H1 (cell line): Measurements from ENCODE around the gene RPL41. TPM values are rescaled to one million over a fixed set of nuclear protein-coding genes. Genes with fewer than 3 reads are reported as not detected.

Experiments
- CTCF ChIA-PET: fragments of 300-600 bp; sonication (Branson Sonifier 250); formaldehyde crosslinking; loops from one replicate; lab custom pipeline; 2021; ENCODE audit not compliant: partially characterized antibody; lab: Charles Lee
- POLR2A ChIA-PET: fragments of 300-600 bp; sonication (Branson Sonifier 250); formaldehyde crosslinking; loops from one replicate; lab custom pipeline; 2021; ENCODE audit warnings: inconsistent platforms; ENCODE audit not compliant: partially characterized antibody; lab: Charles Lee
- DNase-seq, 2 experiments: peaks; one replicate each; pipeline versions ENCODE4 v3.0.0 to v3.0.0-alpha.2; 2010 to 2022; ENCODE audit warnings: low spot score in 2 of 2, low read depth in 1 of 2, mixed read lengths in 1 of 2
- FAIRE-seq: peaks from 2 replicates; lab custom pipeline; 2011; peaks lifted over from hg19 to GRCh38; lab: Jason Lieb, UNC
- H2AFZ ChIP-seq: 2 replicates; pipeline ENCODE4 v1.8.1; 2012; ENCODE audit warnings: low read length, inconsistent platforms
- H2AK5ac ChIP-seq: 2 replicates; pipeline ENCODE4 v1.6.1; 2013; ENCODE audit warnings: low read depth, low read length
- H2BK120ac ChIP-seq: replicated peaks from 2 replicates; pipeline ENCODE3; 2013; ENCODE audit warnings: low read depth, low read length, inconsistent platforms
- H2BK12ac ChIP-seq: 2 replicates; pipeline ENCODE4 v1.6.1; 2013; ENCODE audit warnings: low read depth, low read length
- H2BK15ac ChIP-seq: 2 replicates; pipeline ENCODE4 v1.6.1; 2013; ENCODE audit warnings: low read length
- H2BK20ac ChIP-seq: 2 replicates; pipeline ENCODE4 v1.6.1; 2013; ENCODE audit warnings: low read length
- H2BK5ac ChIP-seq: 2 replicates; pipeline ENCODE4 v1.6.1; 2013; ENCODE audit warnings: low read depth, low read length
- H3K14ac ChIP-seq: 2 replicates; pipeline ENCODE4 v1.6.1; 2013; ENCODE audit warnings: inconsistent platforms; ENCODE audit not compliant: insufficient read length
- H3K18ac ChIP-seq: 2 replicates; pipeline ENCODE4 v1.6.1; 2013; ENCODE audit warnings: low read length; ENCODE audit errors: extremely low read depth
- H3K23ac ChIP-seq: 2 replicates; pipeline ENCODE4 v1.6.1; 2013; ENCODE audit warnings: inconsistent platforms; ENCODE audit not compliant: insufficient read length
- H3K23me2 ChIP-seq: 2 replicates; pipeline ENCODE4 v1.6.1; 2013; ENCODE audit warnings: low read depth, low read length
- H3K27ac ChIP-seq: 2 replicates; pipeline ENCODE4 v1.6.1; 2011; ENCODE audit warnings: low read depth, low read length, inconsistent platforms
- H3K27me3 ChIP-seq, 4 experiments: replicated peaks in 1 of 4; 1 replicate in 1 of 4; 2 replicates in 3 of 4; pipeline versions ENCODE4 v1.6.1 to v1.8.1; 2011 to 2013; ENCODE audit warnings: low read length in 3 of 4, mild to moderate bottlenecking in 3 of 4, inconsistent platforms in 2 of 4, mixed read lengths in 2 of 4, moderate library complexity in 1 of 4; ENCODE audit not compliant: control insufficient read depth in 3 of 4, insufficient read depth in 3 of 4; ENCODE audit errors: extremely low read depth in 1 of 4
- H3K36me3 ChIP-seq, 4 experiments: 2 replicates each; pipeline versions ENCODE4 v1.6.1 to v1.8.1; 2011 to 2013; ENCODE audit warnings: mild to moderate bottlenecking in 4 of 4, low read length in 3 of 4, moderate library complexity in 2 of 4, control low read depth in 1 of 4, inconsistent platforms in 1 of 4; ENCODE audit not compliant: insufficient read depth in 4 of 4, control insufficient read depth in 2 of 4
- H3K4ac ChIP-seq: replicated peaks from 2 replicates; pipeline ENCODE3; 2013; ENCODE audit warnings: low read length, low read depth, mixed read lengths, inconsistent platforms; ENCODE audit not compliant: insufficient read length
- H3K4me1 ChIP-seq, 4 experiments: replicated peaks in 1 of 4; 1 replicate in 1 of 4; 2 replicates in 3 of 4; pipeline versions ENCODE4 v1.6.1 to v1.8.1; 2011 to 2013; ENCODE audit warnings: low read length in 3 of 4, inconsistent platforms in 2 of 4, mixed read lengths in 1 of 4; ENCODE audit not compliant: insufficient read depth in 4 of 4, control insufficient read depth in 3 of 4
- H3K4me2 ChIP-seq, 2 experiments: 2 replicates each; pipeline versions ENCODE4 v1.6.1 to v1.8.1; 2011 to 2013; ENCODE audit warnings: low read depth in 2 of 2, low read length in 2 of 2, control low read depth in 1 of 2, inconsistent platforms in 1 of 2, mild to moderate bottlenecking in 1 of 2; ENCODE audit not compliant: insufficient read depth in 1 of 2
- H3K4me3 ChIP-seq, 4 experiments: fragments of 200-600, 300-600 bp in 1 of 4; sonication (generic), shearing (Covaris generic), sonication (Bioruptor Twin) in 1 of 4; 2 replicates each; pipeline versions ENCODE4 v1.5.1 to v1.8.1; 2011 to 2016; ENCODE audit warnings: low read length in 4 of 4, low read depth in 3 of 4, control low read depth in 2 of 4, inconsistent platforms in 2 of 4, mild to moderate bottlenecking in 2 of 4, mixed read lengths in 1 of 4, moderate library complexity in 1 of 4; ENCODE audit not compliant: insufficient read depth in 2 of 4; ENCODE audit errors: extremely low read depth in 1 of 4
- H3K56ac ChIP-seq: replicated peaks from 2 replicates; pipeline ENCODE3; 2013; ENCODE audit warnings: low read depth, mild to moderate bottlenecking, mixed read lengths, low read length, inconsistent platforms; ENCODE audit not compliant: insufficient read length
- H3K79me1 ChIP-seq: 2 replicates; pipeline ENCODE4 v1.6.1; 2013; ENCODE audit warnings: low read depth, low read length, control low read depth
- H3K79me2 ChIP-seq, 2 experiments: 2 replicates each; pipeline versions ENCODE4 v1.6.1 to v1.8.1; 2012 to 2013; ENCODE audit warnings: low read length in 2 of 2, mild to moderate bottlenecking in 2 of 2, inconsistent platforms in 1 of 2; ENCODE audit not compliant: insufficient read depth in 2 of 2, control insufficient read depth in 1 of 2
- H3K9ac ChIP-seq, 4 experiments: replicated peaks in 1 of 4; 1 replicate in 1 of 4; 2 replicates in 3 of 4; pipeline versions ENCODE4 v1.6.1 to v1.8.1; 2011 to 2013; ENCODE audit warnings: low read depth in 3 of 4, low read length in 3 of 4, control low read depth in 2 of 4, mild to moderate bottlenecking in 2 of 4, moderate library complexity in 2 of 4, inconsistent platforms in 1 of 4; ENCODE audit errors: extremely low read depth in 1 of 4
- H3K9me3 ChIP-seq, 2 experiments: 2 replicates each; pipeline versions ENCODE4 v1.6.1 to v1.8.1; 2012 to 2013; ENCODE audit warnings: mild to moderate bottlenecking in 2 of 2, moderate library complexity in 2 of 2, control low read depth in 1 of 2, inconsistent platforms in 1 of 2, low read depth in 1 of 2, low read length in 1 of 2, mixed read lengths in 1 of 2; ENCODE audit not compliant: insufficient read depth in 2 of 2
- H4K20me1 ChIP-seq, 2 experiments: replicated peaks in 1 of 2; 2 replicates each; pipeline versions ENCODE3 to v1.8.1; 2011 to 2013; ENCODE audit warnings: inconsistent platforms in 2 of 2, low read length in 2 of 2, mild to moderate bottlenecking in 1 of 2; ENCODE audit not compliant: insufficient read depth in 2 of 2, control insufficient read depth in 1 of 2
- H4K5ac ChIP-seq: 2 replicates; pipeline ENCODE4 v1.6.1; 2013; ENCODE audit warnings: low read length, low read depth, mixed read lengths, inconsistent platforms; ENCODE audit not compliant: insufficient read length
- H4K8ac ChIP-seq: 2 replicates; pipeline ENCODE4 v1.8.0; 2013; ENCODE audit warnings: mild to moderate bottlenecking, moderate library complexity, low read length, inconsistent platforms; ENCODE audit not compliant: insufficient read depth; ENCODE audit errors: extremely low read depth
- H4K91ac ChIP-seq: replicated peaks from 2 replicates; pipeline ENCODE3; 2013; ENCODE audit warnings: low read length, mixed read lengths, inconsistent platforms; ENCODE audit not compliant: insufficient read length
- ASH2L ChIP-seq: fragments of 200-600, 300-600 bp; sonication (generic); IDR thresholded peaks from one replicate; pipeline ENCODE4 v1.7.1; 2017; ENCODE audit warnings: low read length
- CBX5 ChIP-seq: fragments of 300-800, 300-1000 bp; sonication (generic); IDR thresholded peaks from 2 replicates; pipeline ENCODE4 v1.7.1; 2016; ENCODE audit warnings: antibody characterized with exemption, low read length, low read depth
- EP300 ChIP-seq, 2 experiments: IDR thresholded peaks; 1 replicate in 1 of 2; 2 replicates in 1 of 2; pipeline ENCODE4 v1.6.1; 2011 to 2012; ENCODE audit warnings: low read depth in 2 of 2, low read length in 2 of 2, mild to moderate bottlenecking in 2 of 2, borderline replicate concordance in 1 of 2, inconsistent platforms in 1 of 2, moderate library complexity in 1 of 2
- JUN ChIP-seq: IDR thresholded peaks from 2 replicates; pipeline ENCODE4 v1.6.1; 2011; ENCODE audit warnings: low read depth, mild to moderate bottlenecking, improper control_type of control experiment, low read length
- KDM1A ChIP-seq: fragments of 200-600, 300-600 bp; sonication (generic); IDR thresholded peaks from 2 replicates; pipeline ENCODE4 v1.7.1; 2016; ENCODE audit warnings: mild to moderate bottlenecking, low read length, borderline replicate concordance
- PHF8 ChIP-seq: fragments of 200-600 bp; sonication (generic); conservative IDR thresholded peaks from 2 replicates; pipeline ENCODE4 v1.7.1; 2012; ENCODE audit warnings: low read depth, mild to moderate bottlenecking, inconsistent platforms, low read length, moderate library complexity
- POU5F1 ChIP-seq: IDR thresholded peaks from 2 replicates; pipeline ENCODE4 v1.6.1; 2011; ENCODE audit warnings: low read depth, mild to moderate bottlenecking, low read length, moderate library complexity
- RFX5 ChIP-seq: IDR thresholded peaks from 2 replicates; pipeline ENCODE4 v1.6.1; 2011; ENCODE audit warnings: low read depth, low read length, improper control_type of control experiment, borderline replicate concordance
- RXRA ChIP-seq: IDR thresholded peaks from 2 replicates; pipeline ENCODE4 v1.6.1; 2011; ENCODE audit warnings: low read depth, mild to moderate bottlenecking, low read length, moderate library complexity; ENCODE audit not compliant: insufficient read depth
- WGBS, 2 experiments: shearing (Covaris generic) in 1 of 2; methylation state at CpG; one replicate each; pipeline versions ENCODE4 v1.1.6 to v1.1.7; 2013 to 2015; ENCODE audit warnings: low lambda C conversion rate in 2 of 2, mixed read lengths in 2 of 2, inconsistent platforms in 1 of 2, low coverage in 1 of 2, missing lambda C conversion rate in 1 of 2; ENCODE audit not compliant: insufficient replicate concordance in 2 of 2, insufficient coverage in 1 of 2, insufficient read length in 1 of 2; ENCODE audit errors: extremely low coverage in 1 of 2, missing lambda C conversion rate in 1 of 2; 5-methylcytosine and 5-hydroxymethylcytosine counted together
- polyA plus RNA-seq, 7 experiments: library from polyadenylated mRNA; depleted of rRNA in 3 of 7; stranded (reverse) in 5 of 7; unstranded in 2 of 7; fragments of >200 nt in 5 of 7; fragments of 200-250 nt in 2 of 7; gene quantifications; 1 replicate in 5 of 7; 2 replicates in 1 of 7; 4 replicates in 1 of 7; pipeline versions ENCODE4 v1.2.1 to v1.2.3, GENCODE V29; 2011 to 2013; ENCODE audit warnings: missing spikeins in 2 of 7, mixed read lengths in 2 of 7
- total RNA-seq: library from RNA; stranded (reverse); fragmentation: NEBNext Ultra II Directional; extraction: Animal tissue kit (Norgen Biotek cat#: 25700); gene quantifications from 2 replicates; pipeline ENCODE4 v1.2.1, GENCODE V29; 2021
- TF ChIP-seq, protein P1 (sequence below): IDR thresholded peaks from 2 replicates; pipeline ENCODE4 v1.6.1; 2012; ENCODE audit warnings: inconsistent platforms
- TF ChIP-seq, protein P2 (sequence below): IDR thresholded peaks from 2 replicates; pipeline ENCODE4 v1.6.1; 2012; ENCODE audit warnings: inconsistent platforms

The RPL41 gene
- total and polyA plus RNA-seq, 2 of the 8 experiments (the other 6 are each of a cell fraction or from before 2014, with no cell fraction given) = 4,440 to 16,488 TPM

DNA sequence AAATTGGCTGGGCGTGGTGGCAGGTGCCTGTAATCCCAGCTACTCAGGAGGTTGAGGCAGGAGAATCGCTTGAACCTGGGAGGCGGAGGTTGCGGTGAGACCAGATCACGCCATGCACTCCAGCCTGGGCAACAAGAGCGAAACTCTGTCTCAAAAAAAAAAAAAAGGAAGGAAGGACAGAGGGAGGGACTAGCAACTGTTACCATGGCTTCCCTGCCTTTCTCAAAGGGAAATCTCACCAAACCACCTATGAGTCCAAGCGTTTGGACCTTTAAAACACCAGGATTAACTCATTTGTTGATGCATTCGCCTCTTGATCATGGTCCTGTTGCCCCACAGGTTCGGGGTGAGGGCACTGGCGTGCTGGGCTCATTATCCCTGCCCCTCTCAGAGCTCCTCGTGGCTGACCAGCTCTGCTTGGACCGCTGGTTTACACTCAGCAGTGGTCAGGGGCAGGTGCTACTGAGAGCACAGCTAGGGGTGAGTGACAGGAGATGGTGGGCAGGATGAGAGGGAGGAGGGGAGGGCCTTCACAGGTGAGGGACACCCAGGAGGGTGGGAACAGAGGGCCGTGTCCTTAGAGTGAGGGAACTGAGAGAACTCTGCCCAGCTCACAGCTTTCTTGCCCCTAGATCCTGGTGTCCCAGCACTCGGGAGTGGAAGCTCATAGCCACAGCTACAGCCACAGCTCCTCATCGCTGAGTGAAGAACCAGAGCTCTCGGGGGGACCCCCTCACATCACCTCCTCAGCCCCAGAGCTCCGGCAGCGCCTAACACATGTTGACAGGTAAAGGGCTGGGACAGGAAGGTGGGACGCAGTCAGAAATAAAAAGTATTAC is 25.7 kb downstream of the RPL41 start:
- Histone ChIP-seq H2BK15ac (no peak overlapping the region), H3K4me1 (no peaks in the 10 kb centered on the region), H3K23me2 (no peaks in the 10 kb centered on the region), H3K9ac (no peak overlapping the region), H3K4me3 (no peak overlapping the region), H2BK120ac (no peak overlapping the region), H4K5ac (no peak overlapping the region), H3K14ac (no peak overlapping the region), H2BK20ac (no peak overlapping the region), H3K9me3 (no peaks in the 10 kb centered on the region), H3K27ac (no peak overlapping the region), H2AK5ac (no peak overlapping the region), H3K18ac (no peak overlapping the region), H3K27me3 (no peaks in the 10 kb centered on the region), H4K20me1 (no peaks in the 10 kb centered on the region), H4K91ac (no peak overlapping the region), H3K79me1 (no peaks in the 10 kb centered on the region), H2AFZ (no peak overlapping the region), H3K23ac (no peak overlapping the region), H3K79me2 (no peaks in the 10 kb centered on the region), H4K8ac (no peak overlapping the region), H3K4me2 (no peak overlapping the region), H3K56ac (no peak overlapping the region), H2BK12ac (no peak overlapping the region), H3K36me3 (peaks cover 29 to 69% (median 58%) of the 10 kb centered on the region in 4 experiments), H3K4ac (no peak overlapping the region), H2BK5ac (no peak overlapping the region)
- ChIA-PET POLR2A (interaction anchor here (0.7 to 6.5 kb wide), 7 partner anchors 8 to 106 kb away, joined by 3 to 43 read pairs (median 3); partner anchors contain the start of genes MYL6B, RPL41 and ZC3H10), CTCF (interaction anchor here (0.5 to 3.5 kb wide), 10 partner anchors 9 to 34 kb away, joined by 3 to 19 read pairs (median 3); partner anchors contain the start of genes ESYT1 and ZC3H10)
- 94% methylated on average over 17 of the region's 19 CpGs; no CpG with 5 or more reads in 1 of the 2 experiments for WGBS, 2 experiments
- DNase-seq (no peak), FAIRE-seq (no peak)
- TF ChIP-seq JUN (no peak), EP300 (IDR thresholded peaks at IDR 0.05; ENCODE audit: borderline replicate concordance in 1 of 2, low read depth in 2 of 2, low read length in 2 of 2) (no peak), PHF8 (no peak), CBX5 (no peak), RFX5 (no peak), KDM1A (no peak), RXRA (no peak), POU5F1 (no peak), ASH2L (no peak)
- TF ChIP-seq, protein P1, sequence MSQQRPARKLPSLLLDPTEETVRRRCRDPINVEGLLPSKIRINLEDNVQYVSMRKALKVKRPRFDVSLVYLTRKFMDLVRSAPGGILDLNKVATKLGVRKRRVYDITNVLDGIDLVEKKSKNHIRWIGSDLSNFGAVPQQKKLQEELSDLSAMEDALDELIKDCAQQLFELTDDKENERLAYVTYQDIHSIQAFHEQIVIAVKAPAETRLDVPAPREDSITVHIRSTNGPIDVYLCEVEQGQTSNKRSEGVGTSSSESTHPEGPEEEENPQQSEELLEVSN = no peak
- TF ChIP-seq, protein P2, sequence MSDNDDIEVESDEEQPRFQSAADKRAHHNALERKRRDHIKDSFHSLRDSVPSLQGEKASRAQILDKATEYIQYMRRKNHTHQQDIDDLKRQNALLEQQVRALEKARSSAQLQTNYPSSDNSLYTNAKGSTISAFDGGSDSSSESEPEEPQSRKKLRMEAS = no peak
